ENCODE measurements around the gene MUSK. TPM values are rescaled to one million over a fixed set of nuclear protein-coding genes. Genes with fewer than 3 reads are reported as not detected.
A peak's percentile ranks its signal among the peaks of the same experiment; 100 is the strongest.

The MUSK gene
- total and polyA plus RNA-seq, 2 experiments from 2014 or later, result not detected

DNA sequence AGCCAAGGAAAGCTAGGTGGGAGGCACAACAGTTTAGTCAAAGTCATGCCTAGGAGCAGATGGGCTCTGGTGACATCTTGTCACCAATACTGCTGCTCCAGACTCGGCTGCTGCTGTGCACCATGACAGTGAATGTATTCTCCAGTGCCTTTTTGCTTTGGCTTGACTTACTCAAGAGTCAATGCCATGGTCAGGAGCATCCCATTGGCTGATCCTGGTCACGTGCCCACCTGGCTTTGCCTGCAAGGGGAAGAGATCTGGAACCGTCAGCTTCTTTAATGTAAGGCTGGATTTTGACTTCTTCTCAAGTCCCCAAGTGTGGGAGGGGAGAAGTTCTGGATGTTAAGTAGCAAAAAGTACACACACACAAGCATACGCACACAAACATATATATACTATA, 19.9 kb upstream of the MUSK start:
- Histone ChIP-seq H3K79me2 (replicated peaks; ENCODE audit: insufficient read depth) (no peaks in the 10 kb centered on the region), H4K20me1 (replicated peaks; ENCODE audit: insufficient read depth) (no peaks in the 10 kb centered on the region), H2AFZ (peak overlapping the region; percentile 47), H3F3A (replicated peaks; ENCODE audit: low read depth) (no peaks in the 10 kb centered on the region), H3K4me3 (no peak overlapping the region), H3K4me1 (ENCODE audit: insufficient read depth) (no peaks in the 10 kb centered on the region), H3K36me3 (ENCODE audit: insufficient read depth) (no peaks in the 10 kb centered on the region), H3K27ac (ENCODE audit: low read depth) (no peak overlapping the region), H3K9me2 (ENCODE audit: insufficient read depth) (no peaks in the 10 kb centered on the region), H3K4me2 (no peak overlapping the region), H3K27me3 (ENCODE audit: insufficient read depth) (no peaks in the 10 kb centered on the region)
- Mint-ChIP-seq H3K27ac (no peak overlapping the region), H3K36me3 (ENCODE audit: low read depth) (no peaks in the 10 kb centered on the region; the same call in 2 of the 3 replicates), H3K4me1 (no peaks in the 10 kb centered on the region), H3K4me3 (no peak overlapping the region), H3K9me3 (peaks cover 3% of the 10 kb centered on the region; the same call in 2 of the 3 replicates), H3K27me3 (ENCODE audit: insufficient read depth, low read depth, poor library complexity) (no peaks in the 10 kb centered on the region)
- TF ChIP-seq, protein P1, sequence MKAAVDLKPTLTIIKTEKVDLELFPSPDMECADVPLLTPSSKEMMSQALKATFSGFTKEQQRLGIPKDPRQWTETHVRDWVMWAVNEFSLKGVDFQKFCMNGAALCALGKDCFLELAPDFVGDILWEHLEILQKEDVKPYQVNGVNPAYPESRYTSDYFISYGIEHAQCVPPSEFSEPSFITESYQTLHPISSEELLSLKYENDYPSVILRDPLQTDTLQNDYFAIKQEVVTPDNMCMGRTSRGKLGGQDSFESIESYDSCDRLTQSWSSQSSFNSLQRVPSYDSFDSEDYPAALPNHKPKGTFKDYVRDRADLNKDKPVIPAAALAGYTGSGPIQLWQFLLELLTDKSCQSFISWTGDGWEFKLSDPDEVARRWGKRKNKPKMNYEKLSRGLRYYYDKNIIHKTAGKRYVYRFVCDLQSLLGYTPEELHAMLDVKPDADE (IDR thresholded peaks at IDR 0.05), result no peak
- no peak for TF ChIP-seq ZNF331 (CRISPR knock-in tag; IDR thresholded peaks at IDR 0.05; ENCODE audit: low read depth)
- TF ChIP-seq EZH2phosphoT487 (IDR thresholded peaks at IDR 0.05; ENCODE audit: unreplicated experiment), result no peak
- no peak for TF ChIP-seq CREB1 (CRISPR knock-in tag; IDR thresholded peaks at IDR 0.05; ENCODE audit: low read depth)
- TF ChIP-seq, protein P2, sequence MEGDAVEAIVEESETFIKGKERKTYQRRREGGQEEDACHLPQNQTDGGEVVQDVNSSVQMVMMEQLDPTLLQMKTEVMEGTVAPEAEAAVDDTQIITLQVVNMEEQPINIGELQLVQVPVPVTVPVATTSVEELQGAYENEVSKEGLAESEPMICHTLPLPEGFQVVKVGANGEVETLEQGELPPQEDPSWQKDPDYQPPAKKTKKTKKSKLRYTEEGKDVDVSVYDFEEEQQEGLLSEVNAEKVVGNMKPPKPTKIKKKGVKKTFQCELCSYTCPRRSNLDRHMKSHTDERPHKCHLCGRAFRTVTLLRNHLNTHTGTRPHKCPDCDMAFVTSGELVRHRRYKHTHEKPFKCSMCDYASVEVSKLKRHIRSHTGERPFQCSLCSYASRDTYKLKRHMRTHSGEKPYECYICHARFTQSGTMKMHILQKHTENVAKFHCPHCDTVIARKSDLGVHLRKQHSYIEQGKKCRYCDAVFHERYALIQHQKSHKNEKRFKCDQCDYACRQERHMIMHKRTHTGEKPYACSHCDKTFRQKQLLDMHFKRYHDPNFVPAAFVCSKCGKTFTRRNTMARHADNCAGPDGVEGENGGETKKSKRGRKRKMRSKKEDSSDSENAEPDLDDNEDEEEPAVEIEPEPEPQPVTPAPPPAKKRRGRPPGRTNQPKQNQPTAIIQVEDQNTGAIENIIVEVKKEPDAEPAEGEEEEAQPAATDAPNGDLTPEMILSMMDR (conservative IDR thresholded peaks at IDR 0.05; ENCODE audit: low read depth in 2 of 2), result no peak
- TF ChIP-seq NANOG (IDR thresholded peaks at IDR 0.05; ENCODE audit: borderline replicate concordance), result no peak
- no peak for TF ChIP-seq ZNF114 (CRISPR knock-in tag; IDR thresholded peaks at IDR 0.05)
- no peak for TF ChIP-seq POLR2AphosphoS5 (IDR thresholded peaks at IDR 0.05; ENCODE audit: low read depth)
- TF ChIP-seq STAT1 (IDR thresholded peaks at IDR 0.05; ENCODE audit: unreplicated experiment), result no peak
- no peak for TF ChIP-seq JUNB (IDR thresholded peaks at IDR 0.05; ENCODE audit: unreplicated experiment)
- ATAC-seq (no peak), DNase-seq (ENCODE audit: low spot score) (no peak)

DNA sequence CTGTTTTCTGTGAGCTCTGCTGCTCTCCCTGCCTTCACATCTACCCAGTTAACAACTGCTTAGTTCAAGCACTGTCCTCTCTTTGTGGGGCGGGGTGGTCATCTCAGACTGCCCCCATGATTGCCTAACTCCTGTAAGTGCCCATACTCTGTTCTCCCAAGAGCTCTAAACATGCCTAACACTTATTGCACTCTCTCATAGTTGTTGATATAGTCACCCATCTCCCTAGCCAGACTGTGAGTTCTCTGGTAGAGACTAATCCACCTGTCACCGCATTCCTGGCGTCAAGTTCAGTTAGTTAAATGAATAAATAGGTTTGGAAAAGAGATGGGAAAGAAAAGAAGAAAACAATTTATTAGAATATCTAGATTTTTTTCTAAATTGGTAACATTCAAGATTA, 18.3 kb upstream of the MUSK start:
- H4K20me1 ChIP-seq (replicated peaks; ENCODE audit: insufficient read depth), result no peaks in the 10 kb centered on the region
- H3K4me1 Mint-ChIP-seq, result no peaks in the 10 kb centered on the region
- H3K79me2 ChIP-seq (replicated peaks; ENCODE audit: insufficient read depth), result no peaks in the 10 kb centered on the region
- DNase-seq (ENCODE audit: low spot score) (no peak), ATAC-seq (no peak)
- H3K27ac Mint-ChIP-seq, result no peak overlapping the region
- peaks cover 3% of the 10 kb centered on the region; the same call in 2 of the 3 replicates for H3K9me3 Mint-ChIP-seq
- H3K27me3 Mint-ChIP-seq (ENCODE audit: insufficient read depth, low read depth, poor library complexity), result no peaks in the 10 kb centered on the region
- H3F3A ChIP-seq (replicated peaks; ENCODE audit: low read depth), result no peaks in the 10 kb centered on the region
- H3K4me2 ChIP-seq, result no peak overlapping the region
- H3K36me3 ChIP-seq (ENCODE audit: insufficient read depth), result no peaks in the 10 kb centered on the region
- H3K27me3 ChIP-seq (ENCODE audit: insufficient read depth), result no peaks in the 10 kb centered on the region
- no peaks in the 10 kb centered on the region for H3K9me2 ChIP-seq (ENCODE audit: insufficient read depth)
- no peak overlapping the region for H3K27ac ChIP-seq (ENCODE audit: low read depth)
- no peak overlapping the region for H3K4me3 ChIP-seq
- no peak overlapping the region for H3K4me3 Mint-ChIP-seq
- no peaks in the 10 kb centered on the region for H3K4me1 ChIP-seq (ENCODE audit: insufficient read depth)
- H2AFZ ChIP-seq, result no peak overlapping the region
- H3K36me3 Mint-ChIP-seq (ENCODE audit: low read depth), result no peaks in the 10 kb centered on the region
- no peak for TF ChIP-seq CREB1 (CRISPR knock-in tag; IDR thresholded peaks at IDR 0.05; ENCODE audit: low read depth)
- TF ChIP-seq NANOG (IDR thresholded peaks at IDR 0.05; ENCODE audit: borderline replicate concordance), result no peak
- TF ChIP-seq, protein P3, sequence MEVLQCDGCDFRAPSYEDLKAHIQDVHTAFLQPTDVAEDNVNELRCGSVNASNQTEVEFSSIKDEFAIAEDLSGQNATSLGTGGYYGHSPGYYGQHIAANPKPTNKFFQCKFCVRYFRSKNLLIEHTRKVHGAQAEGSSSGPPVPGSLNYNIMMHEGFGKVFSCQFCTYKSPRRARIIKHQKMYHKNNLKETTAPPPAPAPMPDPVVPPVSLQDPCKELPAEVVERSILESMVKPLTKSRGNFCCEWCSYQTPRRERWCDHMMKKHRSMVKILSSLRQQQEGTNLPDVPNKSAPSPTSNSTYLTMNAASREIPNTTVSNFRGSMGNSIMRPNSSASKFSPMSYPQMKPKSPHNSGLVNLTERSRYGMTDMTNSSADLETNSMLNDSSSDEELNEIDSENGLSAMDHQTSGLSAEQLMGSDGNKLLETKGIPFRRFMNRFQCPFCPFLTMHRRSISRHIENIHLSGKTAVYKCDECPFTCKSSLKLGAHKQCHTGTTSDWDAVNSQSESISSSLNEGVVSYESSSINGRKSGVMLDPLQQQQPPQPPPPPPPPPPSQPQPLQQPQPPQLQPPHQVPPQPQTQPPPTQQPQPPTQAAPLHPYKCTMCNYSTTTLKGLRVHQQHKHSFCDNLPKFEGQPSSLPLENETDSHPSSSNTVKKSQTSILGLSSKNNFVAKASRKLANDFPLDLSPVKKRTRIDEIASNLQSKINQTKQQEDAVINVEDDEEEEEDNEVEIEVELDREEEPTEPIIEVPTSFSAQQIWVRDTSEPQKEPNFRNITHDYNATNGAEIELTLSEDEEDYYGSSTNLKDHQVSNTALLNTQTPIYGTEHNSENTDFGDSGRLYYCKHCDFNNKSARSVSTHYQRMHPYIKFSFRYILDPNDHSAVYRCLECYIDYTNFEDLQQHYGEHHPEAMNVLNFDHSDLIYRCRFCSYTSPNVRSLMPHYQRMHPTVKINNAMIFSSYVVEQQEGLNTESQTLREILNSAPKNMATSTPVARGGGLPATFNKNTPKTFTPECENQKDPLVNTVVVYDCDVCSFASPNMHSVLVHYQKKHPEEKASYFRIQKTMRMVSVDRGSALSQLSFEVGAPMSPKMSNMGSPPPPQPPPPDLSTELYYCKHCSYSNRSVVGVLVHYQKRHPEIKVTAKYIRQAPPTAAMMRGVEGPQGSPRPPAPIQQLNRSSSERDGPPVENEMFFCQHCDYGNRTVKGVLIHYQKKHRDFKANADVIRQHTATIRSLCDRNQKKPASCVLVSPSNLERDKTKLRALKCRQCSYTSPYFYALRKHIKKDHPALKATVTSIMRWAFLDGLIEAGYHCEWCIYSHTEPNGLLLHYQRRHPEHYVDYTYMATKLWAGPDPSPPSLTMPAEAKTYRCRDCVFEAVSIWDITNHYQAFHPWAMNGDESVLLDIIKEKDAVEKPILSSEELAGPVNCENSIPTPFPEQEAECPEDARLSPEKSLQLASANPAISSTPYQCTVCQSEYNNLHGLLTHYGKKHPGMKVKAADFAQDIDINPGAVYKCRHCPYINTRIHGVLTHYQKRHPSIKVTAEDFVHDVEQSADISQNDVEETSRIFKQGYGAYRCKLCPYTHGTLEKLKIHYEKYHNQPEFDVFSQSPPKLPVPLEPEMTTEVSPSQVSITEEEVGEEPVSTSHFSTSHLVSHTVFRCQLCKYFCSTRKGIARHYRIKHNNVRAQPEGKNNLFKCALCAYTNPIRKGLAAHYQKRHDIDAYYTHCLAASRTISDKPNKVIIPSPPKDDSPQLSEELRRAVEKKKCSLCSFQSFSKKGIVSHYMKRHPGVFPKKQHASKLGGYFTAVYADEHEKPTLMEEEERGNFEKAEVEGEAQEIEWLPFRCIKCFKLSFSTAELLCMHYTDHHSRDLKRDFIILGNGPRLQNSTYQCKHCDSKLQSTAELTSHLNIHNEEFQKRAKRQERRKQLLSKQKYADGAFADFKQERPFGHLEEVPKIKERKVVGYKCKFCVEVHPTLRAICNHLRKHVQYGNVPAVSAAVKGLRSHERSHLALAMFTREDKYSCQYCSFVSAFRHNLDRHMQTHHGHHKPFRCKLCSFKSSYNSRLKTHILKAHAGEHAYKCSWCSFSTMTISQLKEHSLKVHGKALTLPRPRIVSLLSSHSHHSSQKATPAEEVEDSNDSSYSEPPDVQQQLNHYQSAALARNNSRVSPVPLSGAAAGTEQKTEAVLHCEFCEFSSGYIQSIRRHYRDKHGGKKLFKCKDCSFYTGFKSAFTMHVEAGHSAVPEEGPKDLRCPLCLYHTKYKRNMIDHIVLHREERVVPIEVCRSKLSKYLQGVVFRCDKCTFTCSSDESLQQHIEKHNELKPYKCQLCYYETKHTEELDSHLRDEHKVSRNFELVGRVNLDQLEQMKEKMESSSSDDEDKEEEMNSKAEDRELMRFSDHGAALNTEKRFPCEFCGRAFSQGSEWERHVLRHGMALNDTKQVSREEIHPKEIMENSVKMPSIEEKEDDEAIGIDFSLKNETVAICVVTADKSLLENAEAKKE (CRISPR knock-in tag; IDR thresholded peaks at IDR 0.05), result no peak
- TF ChIP-seq EZH2 (IDR thresholded peaks at IDR 0.05; ENCODE audit: low read depth, unreplicated experiment), result no peak
- TF ChIP-seq EZH2phosphoT487 (IDR thresholded peaks at IDR 0.05; ENCODE audit: unreplicated experiment), result no peak

Data from GM23338 (cell line).